Retinal pigment epithelial cell (primary cell): Measurements from ENCODE around the gene CEP135.

Experiments used
- DNase-seq: peaks from one replicate; pipeline ENCODE4 v3.0.0-alpha.2; 2010; ENCODE audit warnings: low read depth
- H3K4me3 ChIP-seq: 2 replicates; pipeline ENCODE4 v1.5.1; 2011; ENCODE audit warnings: mild to moderate bottlenecking, low read length, control low read depth, moderate library complexity
- CTCF ChIP-seq: conservative IDR thresholded peaks from 2 replicates; pipeline ENCODE4 v1.5.1; 2011; ENCODE audit warnings: low read depth, low read length, control low read depth, inconsistent platforms

CEP135 gene

GRCh38 chr4:55973650-55974049 is 24.9 kb downstream of the CEP135 start:
- no peak for DNase-seq
- no peak for TF ChIP-seq CTCF
- H3K4me3 ChIP-seq: no peak overlapping the region

- no peak for TF ChIP-seq CTCF
These were observed 29.1 kb downstream of the CEP135 start for GRCh38 chr4:55977811-55978210.

GRCh38 chr4:55979562-55979961 is 30.8 kb downstream of the CEP135 start:
- no peak overlapping the region for H3K4me3 ChIP-seq
- TF ChIP-seq CTCF: no peak
- DNase-seq: no peak

More at GRCh38 chr4:55977811-55978210, 29.1 kb downstream of the CEP135 start:
- H3K4me3 ChIP-seq: no peak overlapping the region
- no peak for DNase-seq

- no peak for DNase-seq
- no peak overlapping the region for H3K4me3 ChIP-seq
- no peak for TF ChIP-seq CTCF
These were observed 32.0 kb downstream of the CEP135 start for GRCh38 chr4:55980725-55981124.

- no peak for TF ChIP-seq CTCF
- DNase-seq: no peak
- no peak overlapping the region for H3K4me3 ChIP-seq
These were observed 34.2 kb downstream of the CEP135 start for GRCh38 chr4:55982976-55983375.

- TF ChIP-seq CTCF: no peak
- DNase-seq: no peak
- H3K4me3 ChIP-seq: no peak overlapping the region
These were observed 41.0 kb downstream of the CEP135 start for GRCh38 chr4:55989766-55990165.

GRCh38 chr4:55993994-55994663 is 45.4 kb downstream of the CEP135 start:
- no peak for DNase-seq
- no peak overlapping the region for H3K4me3 ChIP-seq
- TF ChIP-seq CTCF: no peak
